Right renal pelvis (tissue), 4 donors: ENCODE data around the gene ANKRD22. TPM values are rescaled to one million over a fixed set of nuclear protein-coding genes. Genes with fewer than 3 reads are reported as not detected.

Experiments
- DNase-seq, 4 donors: peaks; one replicate each; pipeline ENCODE4 v3.0.0-alpha.2; 2013; ENCODE audit warnings: low read depth in 4 of 4, low spot score in 3 of 4, missing footprints in 1 of 4
- polyA plus RNA-seq, 4 donors: library from polyadenylated mRNA; unstranded; fragments of 120-200 nt; gene quantifications; one replicate each; pipeline ENCODE4 v1.2.1, GENCODE V29; 2013; ENCODE audit not compliant: insufficient read length in 4 of 4

Gene ANKRD22
- polyA plus RNA-seq, 4 donors, result 0.22 to 0.91 (median 0.56) TPM

DNA sequence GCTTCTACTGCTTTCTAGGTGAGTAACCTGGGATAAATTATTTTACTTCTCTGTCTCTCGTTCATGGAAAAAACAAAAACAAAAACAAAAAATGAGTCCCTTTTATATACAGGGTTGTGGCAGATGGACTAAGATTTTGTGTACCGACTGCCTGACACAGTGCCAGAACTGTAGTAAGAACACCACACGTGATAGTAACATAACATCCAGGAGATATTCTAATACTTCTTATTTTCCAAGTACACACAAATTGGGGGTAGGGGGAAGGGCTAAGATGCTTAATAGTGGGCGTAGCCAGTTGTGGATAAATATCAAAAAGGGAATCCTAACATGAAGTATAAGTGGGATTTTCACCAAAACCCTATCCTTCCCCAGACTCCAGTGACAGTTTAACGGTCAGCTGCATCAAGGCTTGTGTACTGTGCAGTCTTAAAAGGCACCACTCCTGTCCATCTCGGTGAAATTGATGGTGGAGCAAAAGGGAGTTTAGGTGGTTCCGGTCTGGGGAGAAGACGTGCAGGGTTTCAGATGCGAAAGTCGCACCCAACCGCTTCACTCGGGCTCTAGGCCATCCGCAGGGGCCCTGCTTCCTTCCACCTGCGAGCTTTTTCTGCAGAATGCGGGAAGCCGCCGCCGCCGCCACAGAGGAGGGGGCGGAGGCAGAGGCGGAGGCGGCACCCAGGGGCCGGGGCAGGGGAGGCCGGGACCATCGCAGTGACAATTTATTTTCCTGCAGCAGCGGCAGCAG is 28.1 kb upstream of the ANKRD22 start, which contains the start of gene STAMBPL1:
Gene STAMBPL1, plus strand, starts transcription at position 712 of the 748 bp plus-strand sequence. CDS start 21,464 bp downstream, outside the sequence.
- DNase-seq, result no peak

DNA sequence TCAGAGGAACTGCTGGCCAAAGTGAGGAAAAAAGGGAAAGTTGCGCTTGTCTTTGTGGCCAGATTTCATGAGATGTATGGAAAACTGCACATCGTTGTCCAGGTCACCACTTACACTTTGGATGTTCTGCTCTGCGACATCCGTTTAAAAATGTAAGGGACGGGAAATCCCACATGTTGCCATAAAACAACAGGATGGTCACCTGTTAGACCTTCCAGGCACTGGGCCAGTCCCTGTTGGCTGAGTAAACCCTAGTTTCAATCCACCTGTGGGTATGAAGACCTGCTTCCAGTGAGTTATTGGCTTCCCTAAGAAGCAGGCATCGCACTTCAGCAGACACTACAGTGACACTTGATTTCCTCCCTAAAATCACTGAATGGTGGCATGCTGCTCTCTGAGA is 25.7 kb upstream of the ANKRD22 start:
- DNase-seq, result no peak

DNA sequence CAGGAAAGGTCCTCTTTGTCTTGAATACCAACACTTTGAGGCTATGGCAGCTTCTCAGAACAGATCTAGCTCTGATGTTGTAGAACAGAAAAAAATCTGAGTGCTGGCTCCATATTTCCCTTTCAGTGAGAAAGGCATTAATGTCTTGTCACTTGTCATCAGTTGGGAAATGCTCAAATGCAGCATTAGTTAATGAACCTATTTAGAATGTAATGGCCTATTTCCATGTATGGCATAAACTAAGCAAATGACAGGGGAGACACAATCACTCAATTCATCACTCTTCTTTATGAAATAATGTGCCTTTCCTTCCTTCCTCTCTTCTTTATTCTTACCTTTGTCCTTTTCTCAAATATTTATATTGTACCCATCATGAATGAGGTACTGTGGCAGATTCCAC is 23.4 kb upstream of the ANKRD22 start:
- no peak for DNase-seq

DNA sequence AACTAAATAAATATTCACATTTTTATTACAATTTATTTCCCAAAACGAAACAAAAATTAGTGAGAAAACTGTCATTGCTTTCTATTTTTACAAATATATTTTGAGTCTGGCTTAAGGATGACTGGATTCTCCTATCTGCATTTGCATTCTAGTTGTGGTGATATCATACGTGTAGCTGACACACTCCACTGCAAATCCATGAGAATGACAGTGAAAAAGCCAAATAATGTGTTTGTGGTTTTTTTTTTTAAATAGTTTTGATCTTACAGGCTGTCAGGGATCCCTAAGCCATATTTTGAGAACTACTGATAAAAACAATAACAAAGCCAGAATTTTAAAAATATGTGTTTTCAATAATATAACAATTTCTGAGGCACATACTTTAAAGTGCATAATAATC is 22.6 kb upstream of the ANKRD22 start:
- no peak for DNase-seq

DNA sequence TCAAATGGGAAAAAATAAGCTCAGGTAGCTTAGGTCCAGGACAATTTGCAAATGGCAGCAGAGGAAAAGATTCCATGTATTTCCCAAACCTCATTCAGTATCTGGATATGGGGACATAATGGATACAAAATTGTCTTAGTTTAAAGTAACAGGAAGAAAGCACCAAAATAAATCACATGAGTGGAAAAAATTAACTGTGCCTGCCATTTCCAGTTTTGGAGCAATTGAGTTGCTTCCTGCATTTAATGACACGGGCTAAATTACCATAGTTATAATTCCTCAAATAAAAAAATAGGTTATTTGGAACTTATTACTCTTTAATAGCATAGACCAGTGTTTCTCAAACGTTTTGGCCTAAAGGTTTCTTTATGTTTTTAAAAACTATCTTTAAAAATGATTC is 22.1 kb upstream of the ANKRD22 start:
- no peak for DNase-seq

DNA sequence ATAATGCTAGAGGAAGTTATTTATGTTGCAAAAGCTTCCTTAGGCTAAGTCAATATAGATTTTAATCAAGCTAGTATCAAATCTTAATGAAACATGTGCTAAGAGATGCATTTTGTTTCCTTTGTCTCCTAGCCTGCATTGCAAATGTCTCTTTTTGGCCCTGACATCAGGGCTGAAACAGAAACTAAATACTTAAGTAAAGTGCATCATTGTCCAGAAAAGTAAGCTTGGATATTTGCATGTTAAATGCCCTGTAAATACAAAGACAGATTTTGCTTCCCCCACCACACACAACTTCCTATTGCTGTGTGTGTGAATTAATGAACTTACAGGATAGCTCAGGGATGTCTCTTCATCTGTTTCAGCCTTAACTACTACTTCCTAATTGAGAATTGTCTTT is 18.4 kb upstream of the ANKRD22 start:
- DNase-seq, result no peak

DNA sequence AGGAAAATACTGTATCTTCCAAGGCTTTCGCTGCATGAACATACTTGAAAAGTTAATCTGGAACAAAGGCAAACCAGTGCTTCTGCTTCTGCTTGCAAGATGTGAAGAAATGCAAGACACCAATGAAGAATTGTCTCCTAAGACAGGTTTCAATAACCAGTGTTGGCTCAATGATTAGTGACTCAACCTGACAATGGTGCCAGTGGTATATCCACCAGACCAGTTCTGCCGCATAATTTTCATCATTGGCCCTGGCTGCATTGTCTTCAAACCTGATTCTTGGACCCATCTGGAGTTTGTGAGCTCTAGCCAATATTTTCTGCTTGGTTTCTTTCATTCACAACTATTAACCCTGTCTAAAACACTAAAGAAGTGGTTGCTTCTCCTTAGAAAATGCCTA is 14.8 kb upstream of the ANKRD22 start:
- DNase-seq, result no peak

DNA sequence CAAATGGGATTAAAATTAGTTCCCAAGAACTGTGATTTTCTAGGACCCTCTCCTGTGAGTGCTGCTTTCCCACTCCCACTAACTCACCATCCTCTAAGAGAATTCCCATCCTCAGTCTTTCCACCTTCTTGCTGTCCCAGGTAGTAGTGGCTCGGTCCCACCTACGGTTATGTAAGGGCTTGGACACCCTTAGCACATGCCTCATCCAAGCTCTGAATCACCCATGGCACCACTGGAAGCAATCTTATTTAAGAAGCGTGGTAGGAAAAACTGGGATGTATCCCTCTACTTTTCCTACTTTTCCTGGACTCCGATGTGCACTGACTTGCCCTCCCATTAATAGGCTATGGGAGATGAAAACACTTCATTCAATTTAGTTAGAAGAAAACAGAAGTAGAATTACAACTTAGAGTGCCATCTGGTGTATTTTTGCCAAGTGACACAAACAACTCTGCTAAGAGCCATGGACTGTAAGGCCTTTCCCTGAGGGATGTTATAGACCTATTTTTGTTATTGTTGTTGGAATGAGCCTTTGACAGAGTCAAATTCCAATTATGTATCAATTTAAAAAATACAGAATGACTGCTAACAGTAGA is 13.7 kb upstream of the ANKRD22 start:
- DNase-seq, result no peak

DNA sequence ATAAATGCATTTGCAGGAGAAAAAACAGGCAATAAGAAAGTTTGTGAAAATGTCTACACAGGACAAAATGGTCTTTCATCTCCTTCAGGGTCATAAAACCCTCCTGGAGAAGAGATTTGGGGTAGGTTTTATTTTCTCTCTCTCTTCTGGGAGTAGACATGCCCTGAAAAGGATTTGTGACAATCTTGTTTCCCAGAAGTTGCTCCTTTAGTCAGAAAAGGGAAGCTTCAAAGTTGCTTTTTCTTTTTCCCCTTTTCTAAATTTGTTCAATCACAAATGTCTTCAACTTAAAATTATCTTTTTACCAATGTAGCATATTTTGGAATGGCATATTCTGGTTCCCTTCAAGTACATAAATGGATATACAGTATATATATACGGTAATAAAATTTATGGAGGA is 9.4 kb upstream of the ANKRD22 start:
- no peak for DNase-seq

DNA sequence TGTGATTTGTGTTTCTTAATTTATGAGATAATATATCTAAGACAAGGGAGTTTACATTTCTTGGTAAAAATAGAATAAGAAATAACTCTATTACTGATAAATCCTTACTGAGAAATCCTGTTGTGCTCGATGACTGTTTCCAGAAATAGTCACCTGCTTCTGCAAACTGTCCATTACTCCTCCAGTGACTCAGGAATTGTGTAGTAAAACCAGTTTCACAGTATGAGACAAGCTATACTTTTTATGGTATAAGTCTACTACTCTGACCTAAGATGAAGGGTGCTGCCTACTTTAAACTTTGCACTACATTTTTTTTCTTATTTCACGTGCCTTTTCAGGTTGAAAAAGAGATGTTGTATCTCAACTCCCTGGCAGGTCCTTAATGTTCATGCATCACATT is 6.8 kb upstream of the ANKRD22 start:
- DNase-seq, result no peak

DNA sequence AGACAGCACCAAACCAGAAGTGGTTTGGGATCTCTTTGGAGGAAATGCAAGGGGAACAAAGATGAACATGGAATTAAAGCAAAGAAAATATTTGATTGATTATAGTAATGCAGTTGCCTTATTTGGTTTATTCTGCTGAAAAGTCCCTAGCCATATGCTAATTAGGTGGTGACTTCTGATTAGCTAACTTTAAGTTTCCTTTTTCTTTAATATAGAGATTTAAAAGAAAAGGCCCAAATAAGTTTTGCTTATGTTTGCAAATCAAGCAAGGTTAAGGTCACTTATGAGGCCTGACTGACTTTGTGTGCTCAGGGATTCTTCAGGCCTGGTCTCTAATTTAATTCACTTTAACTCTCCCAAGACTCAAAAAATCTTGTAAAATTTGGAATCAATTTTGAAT is 6.2 kb upstream of the ANKRD22 start:
- DNase-seq, result no peak

DNA sequence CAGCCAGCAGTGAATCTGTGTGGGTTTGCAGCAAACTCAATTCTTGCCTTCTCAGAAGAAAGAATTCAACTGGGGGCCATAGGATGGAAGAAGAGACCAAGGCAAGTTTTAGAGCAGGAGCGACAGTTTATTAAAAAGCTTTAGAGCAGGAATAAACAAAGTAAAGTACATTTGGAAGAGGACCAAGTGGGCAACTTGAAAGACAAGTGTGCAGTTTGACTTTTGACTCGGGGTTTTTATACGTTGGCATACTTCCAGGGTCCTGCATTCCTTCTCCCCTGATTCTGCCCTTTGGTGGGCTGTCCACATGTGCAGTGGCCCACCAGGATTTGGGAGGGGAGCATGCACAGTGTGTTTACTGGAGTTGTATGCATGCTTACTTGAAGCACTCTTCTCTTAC is 3.0 kb upstream of the ANKRD22 start:
- DNase-seq, result no peak

DNA sequence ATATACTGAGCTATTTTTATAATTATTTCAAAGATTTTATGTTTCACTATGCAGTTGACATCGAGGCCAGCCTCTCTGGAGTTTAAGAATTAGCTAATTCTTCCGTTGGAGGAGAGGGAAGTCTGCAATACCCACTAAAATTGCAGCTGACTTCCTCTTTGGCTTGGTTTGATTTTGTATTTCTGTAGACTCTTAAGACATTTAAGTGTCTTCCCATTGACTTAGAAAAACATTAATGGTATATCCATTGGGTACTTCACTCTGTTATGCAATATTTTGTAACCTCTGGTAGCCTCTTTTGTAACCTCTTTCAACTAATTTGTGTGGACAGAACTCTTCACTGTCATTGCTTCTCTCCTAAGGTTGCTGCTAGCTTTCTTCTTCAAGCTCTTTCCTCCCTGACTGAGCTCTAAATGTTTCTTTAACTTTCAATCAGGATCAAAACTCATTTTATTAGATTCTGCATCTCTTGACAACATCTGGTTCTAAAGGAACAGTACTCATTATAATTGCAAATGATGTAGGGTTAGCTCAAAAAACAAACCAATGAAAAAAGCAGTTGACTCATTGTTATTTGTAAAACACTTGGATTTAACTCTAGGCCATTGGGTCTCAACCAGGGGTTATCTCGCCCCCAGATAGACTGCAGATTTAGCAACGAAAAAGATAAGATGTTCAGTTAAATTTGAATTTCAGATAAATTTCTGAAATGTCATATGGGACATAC is 1.7 kb upstream of the ANKRD22 start:
- DNase-seq, result no peak

DNA sequence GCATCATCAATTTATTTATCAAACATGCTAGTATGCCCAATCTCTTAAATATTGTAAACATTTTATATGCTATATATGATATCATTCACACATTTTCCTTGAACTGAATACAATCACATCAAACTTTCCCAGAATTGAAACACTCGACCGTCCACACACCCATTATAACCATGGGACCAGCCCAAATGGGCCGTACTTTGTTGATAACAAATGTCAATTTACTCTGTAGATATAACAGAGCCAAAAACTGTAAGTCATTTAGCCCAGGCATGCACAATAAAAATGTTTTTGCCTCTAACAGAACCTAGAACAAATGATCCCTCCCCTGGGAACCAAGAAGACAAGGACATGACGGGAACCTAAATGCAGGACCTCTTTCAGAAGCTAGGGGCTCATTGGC is 683 bp upstream of the ANKRD22 start:
- no peak for DNase-seq

DNA sequence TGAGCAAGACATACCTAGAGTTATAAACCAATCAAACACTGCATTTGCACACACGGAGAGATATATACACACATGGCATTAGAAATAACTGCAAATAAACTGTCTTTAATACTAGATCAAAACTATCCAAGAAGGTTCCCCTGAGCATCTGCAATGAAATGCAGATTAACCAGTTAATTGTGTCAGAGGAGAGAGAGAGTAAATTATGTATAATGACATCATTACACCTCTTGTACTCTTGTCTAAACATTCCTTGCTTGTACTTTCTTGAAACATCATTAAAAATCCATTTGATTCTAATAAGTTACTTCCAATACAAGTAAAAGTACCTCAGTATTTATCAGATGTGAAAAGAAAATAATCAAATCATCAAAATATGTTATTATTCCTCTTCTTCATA is 932 bp downstream of the ANKRD22 start:
- no peak for DNase-seq

DNA sequence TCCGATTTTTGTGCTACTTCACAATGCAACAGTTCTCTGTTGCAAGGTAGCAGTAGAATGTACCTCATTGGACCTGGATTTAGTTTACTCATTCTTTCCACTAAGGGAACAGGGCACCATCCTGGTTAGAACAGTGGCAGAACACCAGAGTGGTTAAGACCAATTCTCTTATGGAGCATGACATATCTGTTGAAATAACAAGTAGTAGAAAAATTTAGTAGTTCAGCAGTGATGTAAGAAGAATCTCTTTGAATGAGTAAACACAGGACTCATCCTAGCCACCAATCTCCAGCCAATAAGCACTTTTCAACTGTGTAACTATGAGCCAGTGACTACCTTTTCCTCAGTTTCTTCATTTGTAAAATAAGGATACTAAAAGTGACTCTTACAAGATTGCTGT is 2.4 kb downstream of the ANKRD22 start:
- no peak for DNase-seq

DNA sequence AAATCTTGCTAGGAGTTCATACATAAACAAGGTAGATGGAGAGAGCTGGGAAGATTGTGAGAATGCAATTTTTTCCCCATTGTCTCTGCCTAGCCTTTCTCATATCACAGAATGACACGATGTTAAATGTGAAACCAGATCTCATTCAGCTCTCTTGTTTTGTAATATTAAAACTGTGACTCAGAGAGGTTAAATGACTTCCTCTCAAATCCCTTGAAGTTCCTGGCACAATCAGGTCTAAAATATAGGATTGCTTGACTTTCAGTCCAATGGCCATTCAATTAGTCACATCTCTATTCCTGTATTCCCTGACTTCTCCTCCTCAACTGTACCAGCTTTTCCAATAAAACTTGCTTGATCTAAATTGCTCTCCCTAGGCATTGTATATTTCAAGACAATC is 3.1 kb downstream of the ANKRD22 start:
- no peak for DNase-seq

DNA sequence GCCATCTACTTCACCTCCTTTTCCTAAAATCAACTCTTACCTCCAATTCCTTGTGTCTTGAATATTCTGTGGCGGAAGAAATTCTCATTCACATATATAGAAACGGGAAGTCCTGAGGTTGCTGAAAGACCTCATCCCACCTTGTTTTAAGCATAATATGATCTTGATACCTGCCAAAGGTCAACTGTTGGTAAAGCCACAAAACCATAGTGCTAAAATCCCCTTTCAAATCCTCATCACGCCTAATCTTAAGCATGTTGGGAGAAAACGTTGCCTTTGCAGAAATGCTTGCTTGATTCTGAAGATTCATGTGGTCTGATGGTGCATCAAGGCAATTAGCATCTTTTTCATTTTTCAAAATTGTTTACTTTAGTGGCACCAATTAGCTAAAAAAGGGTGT is 8.5 kb downstream of the ANKRD22 start:
- DNase-seq, result no peak

DNA sequence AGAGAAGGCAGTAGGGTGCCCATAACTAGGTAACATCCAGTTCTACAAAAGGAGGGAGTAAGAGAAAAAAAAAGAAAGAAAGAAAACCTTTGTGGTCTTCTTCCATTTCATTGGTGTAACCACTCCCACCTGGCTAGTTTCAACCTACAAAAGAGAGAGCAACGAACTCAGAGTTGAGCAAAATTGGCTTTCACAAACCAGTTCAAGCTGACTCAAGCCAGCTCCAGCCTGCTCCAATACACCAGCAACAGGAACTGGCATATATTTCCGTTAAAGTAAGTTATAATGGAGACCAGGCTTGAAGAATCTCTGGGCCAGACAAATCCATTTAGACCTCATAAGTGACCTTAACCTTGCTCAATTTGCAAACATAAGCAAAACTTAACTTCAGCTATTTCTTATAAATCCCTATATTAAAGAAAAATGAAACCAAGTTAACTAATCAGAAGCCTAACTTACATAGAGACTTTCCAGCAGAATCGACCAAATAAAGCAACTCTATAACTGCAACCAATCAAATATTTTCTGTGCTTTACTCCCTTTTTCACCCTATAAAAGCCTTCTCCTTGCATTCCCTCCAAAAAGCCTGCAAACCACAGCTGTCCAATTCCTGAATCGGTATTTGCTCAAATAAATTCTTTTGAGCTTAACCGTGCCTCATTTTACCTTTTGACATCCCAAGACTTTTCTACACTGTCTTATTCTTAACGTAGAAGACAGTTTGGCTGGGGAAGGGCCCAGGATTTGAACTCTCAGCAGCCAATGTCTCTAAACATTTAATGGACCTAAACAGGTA is 10.1 kb downstream of the ANKRD22 start:
- DNase-seq, result no peak

DNA sequence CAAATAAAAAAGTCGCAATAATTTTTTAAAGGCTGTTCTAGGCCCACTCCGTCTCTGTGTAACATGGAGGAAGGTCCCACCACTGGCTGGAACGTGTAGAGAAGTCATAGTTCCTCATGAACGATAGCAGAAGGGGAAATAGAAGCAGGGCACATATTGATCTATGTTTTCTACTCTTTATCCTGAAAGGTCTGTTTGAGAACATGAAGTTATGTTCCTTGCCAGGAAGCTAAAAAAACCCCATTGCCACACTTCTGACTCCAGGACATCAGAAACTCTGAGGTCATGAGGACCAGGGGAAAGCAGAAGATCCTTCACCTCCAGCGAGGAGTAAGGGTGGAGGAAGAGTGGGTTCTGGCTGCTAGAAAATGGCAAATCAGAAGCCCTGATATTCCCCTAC is 10.8 kb downstream of the ANKRD22 start:
- no peak for DNase-seq

DNA sequence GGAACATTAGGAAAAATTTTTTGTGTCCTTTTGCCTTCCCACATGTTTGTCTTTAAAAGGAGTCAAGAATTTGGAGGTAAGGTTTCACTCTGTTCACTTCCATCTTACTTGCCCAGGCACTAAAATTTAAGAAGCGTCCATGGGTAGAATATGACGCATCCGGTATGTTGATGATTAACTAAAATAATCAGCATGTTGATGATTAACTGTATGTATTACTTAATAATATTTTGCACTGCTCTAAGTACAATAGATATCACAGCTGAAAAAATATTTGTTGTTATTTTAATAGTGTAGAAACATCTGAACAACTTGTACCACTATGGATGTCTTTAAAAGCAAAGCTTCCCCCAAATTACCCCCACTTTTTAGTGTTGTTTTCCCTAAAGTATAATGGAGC is 11.5 kb downstream of the ANKRD22 start:
- DNase-seq, result no peak
